Esophagus (tissue), 2 donors: ENCODE data around the gene EIF4EBP3. TPM values are rescaled to one million over a fixed set of nuclear protein-coding genes. Genes with fewer than 3 reads are reported as not detected.
A peak's percentile ranks its signal among the peaks of the same experiment; 100 is the strongest.
"Not testable (repeated sequence)": the region's sequence is repeated elsewhere in the genome, so short reads cannot be mapped to it uniquely, and the experiment has no call there.

ENCODE experiments used
- H3K27ac ChIP-seq, 2 donors: one replicate each; pipeline ENCODE4 v1.5.1; 2013; ENCODE audit warnings: low read depth in 2 of 2, mild to moderate bottlenecking in 2 of 2, inconsistent platforms in 1 of 2, low read length in 1 of 2, moderate library complexity in 1 of 2
- H3K27me3 ChIP-seq, 2 donors: one replicate each; pipeline ENCODE4 v1.6.1; 2013; ENCODE audit warnings: low read length in 2 of 2, control low read depth in 1 of 2, mild to moderate bottlenecking in 1 of 2; ENCODE audit not compliant: insufficient read depth in 2 of 2, control insufficient read depth in 1 of 2
- H3K36me3 ChIP-seq, 2 donors: one replicate each; pipeline ENCODE4 v1.6.1; 2013; ENCODE audit warnings: low read length in 1 of 2; ENCODE audit not compliant: control insufficient read depth in 2 of 2, insufficient read depth in 2 of 2
- H3K4me1 ChIP-seq, 2 donors: one replicate each; pipeline ENCODE4 v1.6.1; 2013; ENCODE audit warnings: low read length in 1 of 2; ENCODE audit not compliant: control insufficient read depth in 2 of 2, insufficient read depth in 2 of 2
- H3K4me3 ChIP-seq, 2 donors: one replicate each; pipeline ENCODE4 v1.5.1; 2013; ENCODE audit warnings: low read length in 2 of 2, mild to moderate bottlenecking in 2 of 2, low read depth in 1 of 2, moderate library complexity in 1 of 2
- H3K9me3 ChIP-seq, 2 donors: one replicate each; pipeline ENCODE4 v1.6.1; 2013; ENCODE audit warnings: mild to moderate bottlenecking in 2 of 2, low read depth in 1 of 2, low read length in 1 of 2, moderate library complexity in 1 of 2; ENCODE audit not compliant: control insufficient read depth in 2 of 2, insufficient read depth in 1 of 2
- WGBS, 2 donors: extraction: QIAGEN DNeasy Blood & Tissue Kit; methylation state at CpG; one replicate each; pipeline ENCODE4 v1.1.7; 2013; 5-methylcytosine and 5-hydroxymethylcytosine counted together
- polyA plus RNA-seq, 2 donors: library from polyadenylated mRNA; stranded (reverse); fragments of 200-250 nt; gene quantifications; one replicate each; pipeline ENCODE4 v1.2.3, GENCODE V29; 2013
- donor health status: healthy with polysubstance abuse.
- donor health status: Bipolar disorder and iron deficiency.

EIF4EBP3 gene
- polyA plus RNA-seq, 2 donors: 27.6 to 38.2 TPM

DNA sequence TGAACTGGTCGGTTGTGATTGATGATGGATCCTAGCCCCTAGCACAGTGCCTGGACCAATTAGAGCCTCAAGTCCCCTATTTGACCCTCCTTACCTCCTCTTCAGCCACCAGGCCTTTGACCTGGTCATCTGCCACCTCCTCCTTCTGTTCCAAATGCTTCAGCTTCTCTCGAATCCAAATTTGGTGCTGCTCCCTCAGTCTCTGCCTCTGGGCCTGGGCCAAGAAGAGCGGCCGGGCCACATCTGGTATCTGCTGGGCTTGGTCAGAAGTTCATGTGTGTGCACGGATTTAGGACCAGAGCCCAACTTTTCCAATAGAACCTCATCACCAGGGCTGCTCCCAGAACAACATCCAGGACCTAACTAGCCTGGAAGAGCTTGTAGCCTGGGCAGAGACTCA is 23.6 kb downstream of the EIF4EBP3 start:
- peaks cover 16 to 20% of the 10 kb centered on the region in 2 donors for H3K36me3 ChIP-seq
- no peaks in the 10 kb centered on the region for H3K27me3 ChIP-seq
- H3K4me3 ChIP-seq: no peak overlapping the region
- H3K27ac ChIP-seq: peak overlapping the region; percentile 22 to 29
- 71 to 74% methylated on average over 5 of the region's 5 CpGs for WGBS, 2 donors
- peaks cover 4 to 8% of the 10 kb centered on the region in 2 donors for H3K4me1 ChIP-seq
- no peaks in the 10 kb centered on the region for H3K9me3 ChIP-seq

DNA sequence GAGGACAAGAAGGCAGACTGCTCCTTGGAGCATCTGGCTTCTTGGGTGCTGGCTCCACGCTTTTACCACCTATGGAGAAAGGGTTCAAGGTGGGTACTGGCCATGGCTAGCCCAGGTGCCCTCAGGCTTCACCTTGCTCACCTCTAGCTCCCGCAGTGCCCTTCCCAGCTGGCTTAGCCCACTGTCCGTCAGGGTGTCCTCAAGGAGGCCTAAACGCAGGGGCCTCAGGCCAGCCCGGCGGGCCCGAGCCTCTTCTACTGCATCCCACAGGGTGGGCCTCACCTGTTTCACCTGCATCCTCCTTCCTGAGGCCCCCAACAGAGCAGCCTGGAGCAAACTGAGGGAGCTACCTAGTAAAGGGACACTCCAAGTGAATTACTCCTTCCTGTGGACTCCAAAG is 26.2 kb downstream of the EIF4EBP3 start:
- Histone ChIP-seq H3K4me3 (no peak overlapping the region), H3K27ac (no peak overlapping the region), H3K27me3 (no peaks in the 10 kb centered on the region), H3K36me3 (peaks cover 0 to 3% of the 10 kb centered on the region in 2 donors), H3K4me1 (no peaks in the 10 kb centered on the region), H3K9me3 (no peaks in the 10 kb centered on the region)
- 89 to 93% methylated on average over 7 of the region's 7 CpGs for WGBS, 2 donors

DNA sequence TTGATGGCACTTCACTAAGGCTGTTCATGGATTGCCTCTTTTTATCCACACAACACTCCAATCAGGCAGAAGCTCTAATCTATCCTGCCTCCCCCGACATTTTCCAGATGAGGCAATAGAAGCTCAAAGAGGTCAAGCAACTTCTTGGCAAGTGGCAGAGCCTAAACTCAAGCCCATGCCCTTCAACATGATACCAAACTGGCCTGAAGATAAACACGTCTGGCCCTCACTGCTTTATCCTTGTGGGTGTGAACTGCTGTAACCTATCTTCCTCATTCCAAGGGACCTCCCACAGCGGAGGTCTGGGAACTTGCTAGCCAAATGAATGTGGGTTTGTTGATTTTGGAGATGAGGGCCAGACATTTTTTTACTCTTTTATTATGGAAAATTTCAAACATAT is 26.7 kb downstream of the EIF4EBP3 start:
- Histone ChIP-seq H3K4me1 (no peaks in the 10 kb centered on the region), H3K9me3 (no peaks in the 10 kb centered on the region), H3K27me3 (no peaks in the 10 kb centered on the region), H3K36me3 (peaks cover 0 to 3% of the 10 kb centered on the region in 2 donors), H3K4me3 (no peak overlapping the region), H3K27ac (no peak overlapping the region)
- WGBS, 2 donors: 47 to 61% methylated on average over 3 of the region's 3 CpGs

DNA sequence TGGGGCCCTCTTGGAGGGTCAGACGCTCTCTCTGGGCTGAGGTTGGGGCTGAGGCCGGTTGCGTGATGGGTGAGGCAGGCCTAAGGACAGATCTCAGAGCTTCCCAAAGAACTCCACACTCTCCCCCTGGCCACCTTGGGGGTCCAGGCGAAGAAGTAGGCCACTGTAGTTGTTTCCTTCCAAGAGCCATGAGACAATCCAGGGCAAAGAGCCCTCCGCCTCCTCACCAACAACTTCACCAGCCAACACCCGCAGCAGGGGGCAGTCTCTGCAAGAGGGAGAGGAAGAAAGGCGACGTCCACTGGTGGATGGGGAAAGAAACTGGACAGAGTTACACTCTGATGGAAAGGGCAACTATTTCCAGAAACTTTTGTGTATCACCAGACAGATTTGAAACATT is 27.8 kb downstream of the EIF4EBP3 start:
- no peak overlapping the region for H3K27ac ChIP-seq

DNA sequence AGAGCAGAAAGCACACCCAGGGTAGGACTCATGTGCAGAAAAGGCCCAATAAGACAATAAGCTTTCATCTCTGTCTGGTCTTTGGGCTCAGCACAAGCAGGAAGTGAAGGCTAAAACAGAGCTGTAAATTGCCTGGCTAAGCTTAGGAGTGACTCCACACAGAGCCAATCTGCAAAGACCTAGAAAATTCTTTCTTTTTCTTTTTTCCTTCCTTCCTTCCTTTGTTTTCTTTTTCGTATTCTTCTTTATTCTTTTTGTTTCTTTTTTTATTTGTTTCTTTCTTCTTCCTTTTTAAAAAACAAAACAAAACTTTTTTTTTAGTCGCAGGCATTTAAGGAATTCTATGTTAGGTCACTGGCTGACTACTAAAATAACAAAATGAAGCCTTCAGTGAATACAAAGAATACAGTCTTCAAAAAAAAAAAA is 29.3 kb downstream of the EIF4EBP3 start:
- Histone ChIP-seq H3K4me3 (no peak overlapping the region), H3K27ac (no peak overlapping the region), H3K9me3 (no peaks in the 10 kb centered on the region), H3K27me3 (no peaks in the 10 kb centered on the region), H3K36me3 (no peaks in the 10 kb centered on the region), H3K4me1 (no peaks in the 10 kb centered on the region)
- WGBS, 2 donors: 66 to 74% methylated on average over 2 of the region's 2 CpGs

More for the DNA sequence above, 27.8 kb downstream of the EIF4EBP3 start:
- Histone ChIP-seq H3K36me3 (no peaks in the 10 kb centered on the region), H3K4me1 (no peaks in the 10 kb centered on the region), H3K4me3 (no peak overlapping the region), H3K27me3 (no peaks in the 10 kb centered on the region), H3K9me3 (no peaks in the 10 kb centered on the region)
- 82 to 88% methylated on average over 8 of the region's 8 CpGs for WGBS, 2 donors

DNA sequence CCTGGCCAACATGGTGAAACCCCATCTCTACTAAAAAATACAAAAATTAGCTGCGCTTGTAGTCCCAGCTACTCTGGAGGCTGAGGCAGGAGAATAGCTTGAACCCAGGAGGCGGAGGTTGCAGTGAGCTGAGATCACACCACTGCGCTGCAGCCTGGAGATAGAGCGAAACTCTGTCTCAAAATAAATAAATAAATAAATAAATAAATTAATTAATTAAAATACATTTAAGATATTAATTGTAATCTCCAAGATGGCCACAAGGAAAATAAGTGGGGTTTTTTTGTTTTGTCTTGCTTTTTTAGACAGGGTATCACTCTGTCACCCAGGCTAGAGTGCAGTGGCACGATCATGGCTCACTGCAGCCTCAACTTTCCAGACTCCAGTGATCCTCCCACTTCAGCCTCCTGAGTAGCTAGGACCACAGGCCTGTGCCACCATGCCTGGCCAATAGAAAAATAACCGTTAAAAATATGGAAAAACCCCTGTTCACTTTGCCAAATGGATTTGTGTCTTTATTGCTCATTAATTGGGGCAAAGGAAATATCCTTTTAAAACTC is 31.8 kb downstream of the EIF4EBP3 start:
- H3K27me3 ChIP-seq, H3K27ac ChIP-seq, H3K36me3 ChIP-seq, H3K4me1 ChIP-seq, H3K4me3 ChIP-seq, H3K9me3 ChIP-seq: not testable (repeated sequence)
- 94 to 95% methylated on average over 6 of the region's 6 CpGs for WGBS, 2 donors

DNA sequence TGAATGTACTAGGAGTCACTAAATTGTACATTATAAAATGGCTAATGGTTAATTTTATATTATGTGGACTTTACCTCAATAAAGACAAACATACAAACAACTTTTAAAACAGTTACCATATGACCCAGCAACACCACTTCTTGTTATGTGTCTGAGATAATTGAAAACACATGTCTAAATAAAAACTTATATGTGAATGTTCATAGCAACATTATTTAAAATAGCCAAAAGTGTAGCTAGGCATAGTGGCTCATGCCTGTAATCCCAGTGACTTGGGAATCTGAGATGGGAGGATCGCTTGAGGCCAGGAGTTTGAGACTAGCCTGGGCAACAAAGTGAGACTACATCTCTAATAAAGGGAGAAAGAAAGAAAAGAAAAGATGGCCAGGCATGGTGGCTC is 40.0 kb downstream of the EIF4EBP3 start:
- H3K9me3 ChIP-seq: no peaks in the 10 kb centered on the region
- H3K27ac ChIP-seq: no peak overlapping the region
- 93 to 94% methylated on average over 1 of the region's 1 CpG for WGBS, 2 donors
- H3K36me3 ChIP-seq: no peaks in the 10 kb centered on the region
- H3K4me1 ChIP-seq: peaks cover 0 to 3% of the 10 kb centered on the region in 2 donors
- no peak overlapping the region for H3K4me3 ChIP-seq
- no peaks in the 10 kb centered on the region for H3K27me3 ChIP-seq

DNA sequence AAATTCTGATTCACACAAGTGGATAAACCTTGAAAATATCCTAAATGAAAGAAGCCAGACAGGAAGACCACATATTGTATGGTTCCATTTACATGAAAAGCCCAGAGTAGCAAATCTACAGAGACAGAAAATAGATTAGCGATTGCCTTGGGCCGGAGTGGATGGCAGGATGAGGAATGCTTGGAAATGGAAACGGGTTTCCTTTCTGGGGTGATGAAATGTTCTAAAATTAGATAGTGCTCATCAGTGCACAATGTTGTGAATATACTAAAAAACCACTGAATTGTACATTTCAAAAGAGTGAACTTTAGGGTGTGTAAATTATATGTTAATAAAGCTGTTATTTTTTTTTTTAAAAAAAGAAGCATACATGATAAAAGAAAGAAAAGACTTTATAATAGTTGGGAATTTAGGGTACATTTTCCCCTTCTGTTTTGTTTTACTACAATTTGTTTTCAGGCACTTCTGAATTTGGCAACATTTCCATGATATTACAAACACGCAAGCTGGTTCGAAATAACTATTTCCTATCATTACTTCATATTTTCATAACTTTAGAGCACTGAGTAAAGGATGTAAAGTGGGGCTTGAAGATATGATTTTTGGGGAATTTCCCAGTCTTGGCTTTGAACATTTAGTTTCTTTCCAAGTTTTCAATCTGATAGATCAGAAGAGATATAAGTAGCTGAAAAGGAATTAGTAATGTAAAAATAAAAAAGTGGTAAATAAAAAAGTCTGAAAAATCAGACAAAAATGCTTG is 41.0 kb downstream of the EIF4EBP3 start:
- Histone ChIP-seq H3K27ac (no peak overlapping the region), H3K4me1 (peaks cover 0 to 3% of the 10 kb centered on the region in 2 donors), H3K36me3 (no peaks in the 10 kb centered on the region), H3K27me3 (no peaks in the 10 kb centered on the region), H3K4me3 (no peak overlapping the region), H3K9me3 (no peaks in the 10 kb centered on the region)
- 54 to 61% methylated on average over 5 of the region's 5 CpGs for WGBS, 2 donors

DNA sequence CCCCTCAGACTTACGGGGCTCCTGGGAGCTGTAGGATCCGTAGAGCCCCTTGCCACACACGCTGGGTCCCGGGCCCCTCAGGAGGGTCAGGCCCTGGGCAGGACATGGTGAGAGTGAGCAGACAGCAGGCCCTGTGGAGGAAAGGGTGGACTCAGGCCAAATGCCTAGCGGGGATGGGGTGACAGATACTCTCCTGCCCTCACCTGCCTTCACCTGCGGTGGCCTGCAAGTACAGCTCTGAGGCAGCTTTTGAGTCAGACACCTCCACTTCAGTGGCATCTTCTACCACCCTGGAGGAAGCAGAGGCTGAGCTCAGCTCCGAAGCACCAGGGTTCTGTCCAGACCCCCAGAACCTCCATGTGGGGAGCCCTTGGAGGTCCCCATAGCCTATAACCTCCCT is 43.4 kb downstream of the EIF4EBP3 start:
- WGBS, 2 donors: 74 to 75% methylated on average over 7 of the region's 7 CpGs

More for the DNA sequence above, 43.4 kb downstream of the EIF4EBP3 start:
- Histone ChIP-seq H3K36me3 (no peaks in the 10 kb centered on the region), H3K9me3 (no peaks in the 10 kb centered on the region), H3K27me3 (no peaks in the 10 kb centered on the region), H3K4me3 (no peak overlapping the region), H3K4me1 (peaks cover 0 to 3% of the 10 kb centered on the region in 2 donors), H3K27ac (no peak overlapping the region)
